ENCODE results near the gene RPL15. TPM values are rescaled to one million over a fixed set of nuclear protein-coding genes. Genes with fewer than 3 reads are reported as not detected.

Gene RPL15
- total RNA-seq, 4 donors from 2014 or later: 2,085 to 2,928 (median 2,309) TPM

- no peak overlapping the region for H3K27ac ChIP-seq
- ATAC-seq: no peak
These were observed 20.4 kb downstream of the RPL15 start for GRCh38 chr3:23937296-23937695.

DNA sequence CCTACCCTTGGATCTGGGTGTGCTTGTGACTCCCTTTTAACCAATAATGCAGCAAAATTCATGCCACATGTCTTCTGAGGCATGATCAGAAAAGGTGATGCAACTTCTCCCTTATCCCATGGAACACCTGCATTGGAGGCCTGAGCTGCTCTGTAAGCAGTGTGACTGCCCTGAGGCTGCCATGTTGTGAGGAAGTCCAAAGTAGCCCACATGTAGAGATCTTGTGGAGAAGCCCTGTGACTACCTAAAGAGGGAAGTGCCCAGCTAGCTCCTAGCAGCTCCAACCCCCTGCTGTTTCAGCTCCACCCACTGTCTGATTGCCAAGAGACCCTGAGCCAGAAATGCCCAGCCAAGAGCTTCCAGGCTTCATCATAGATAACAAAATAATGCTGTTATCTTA lies 21.8 kb downstream of the RPL15 start:
- Histone ChIP-seq H3K9me3 (no peaks in the 10 kb centered on the region), H3K27me3 (no peaks in the 10 kb centered on the region), H3K4me3 (no peak overlapping the region), H3K27ac (no peak overlapping the region), H3K36me3 (no peaks in the 10 kb centered on the region), H3K4me1 (no peaks in the 10 kb centered on the region)
- TF ChIP-seq POLR2A (IDR thresholded peaks at IDR 0.05): no peak
- no peak for TF ChIP-seq POLR2AphosphoS5 (IDR thresholded peaks at IDR 0.05)
- TF ChIP-seq EP300 (IDR thresholded peaks at IDR 0.05): no peak
- TF ChIP-seq CTCF (IDR thresholded peaks at IDR 0.05): no peak
- no peak for ATAC-seq

More at GRCh38 chr3:23937296-23937695, 20.4 kb downstream of the RPL15 start:
- no peaks in the 10 kb centered on the region for H3K27me3 ChIP-seq
- no peaks in the 10 kb centered on the region for H3K36me3 ChIP-seq
- TF ChIP-seq POLR2AphosphoS5 (IDR thresholded peaks at IDR 0.05) (no peak), CTCF (IDR thresholded peaks at IDR 0.05) (no peak)
- H3K4me3 ChIP-seq: no peak overlapping the region
- H3K9me3 ChIP-seq: no peaks in the 10 kb centered on the region
- H3K4me1 ChIP-seq: no peaks in the 10 kb centered on the region
- WGBS, 2 donors (ENCODE audit: low coverage in 1 of 2): 29 to 77% methylated on average over 1 of the region's 1 CpG

DNA sequence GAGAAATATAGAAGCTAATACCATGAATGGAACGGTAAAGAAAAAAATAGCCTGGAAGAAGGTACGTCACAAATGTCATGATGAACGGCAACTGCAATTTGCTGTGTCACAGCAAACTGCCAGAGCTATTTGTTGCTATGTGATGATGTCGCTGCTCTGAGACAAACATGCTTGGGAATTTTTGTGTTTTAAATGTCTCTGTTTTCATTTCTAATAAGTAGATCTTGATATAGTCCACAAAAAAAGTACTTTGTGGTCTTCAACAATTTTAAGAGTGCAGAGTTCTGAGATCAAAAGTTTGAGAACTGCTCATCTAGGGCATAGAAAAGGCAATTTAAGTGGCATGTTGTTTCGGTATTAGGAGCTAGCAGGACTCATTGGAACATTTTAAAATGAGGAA lies 23.8 kb downstream of the RPL15 start:
- 57 to 81% methylated on average over 5 of the region's 5 CpGs for WGBS, 2 donors (ENCODE audit: low coverage in 1 of 2)
- TF ChIP-seq EP300 (IDR thresholded peaks at IDR 0.05) (no peak), POLR2A (IDR thresholded peaks at IDR 0.05) (no peak), CTCF (IDR thresholded peaks at IDR 0.05) (no peak)
- no peak for ATAC-seq
- Histone ChIP-seq H3K4me3 (no peak overlapping the region), H3K27me3 (no peaks in the 10 kb centered on the region), H3K27ac (no peak overlapping the region), H3K9me3 (no peaks in the 10 kb centered on the region), H3K4me1 (peaks cover 0 to 10% (median 0%) of the 10 kb centered on the region in 3 donors), H3K36me3 (no peaks in the 10 kb centered on the region)

GRCh38 chr3:23941440-23941839 lies 24.5 kb downstream of the RPL15 start:
- no peaks in the 10 kb centered on the region for H3K9me3 ChIP-seq
- 79 to 92% methylated on average over 2 to 3 of the region's 4 CpGs for WGBS, 2 donors (ENCODE audit: low coverage in 1 of 2)
- no peaks in the 10 kb centered on the region for H3K36me3 ChIP-seq
- no peak for ATAC-seq
- H3K27ac ChIP-seq: no peak overlapping the region
- peaks cover 0 to 12% (median 0%) of the 10 kb centered on the region in 3 donors for H3K4me1 ChIP-seq
- no peak for TF ChIP-seq EP300 (IDR thresholded peaks at IDR 0.05)
- TF ChIP-seq CTCF (IDR thresholded peaks at IDR 0.05): no peak
- no peak for TF ChIP-seq POLR2A (IDR thresholded peaks at IDR 0.05)
- TF ChIP-seq POLR2AphosphoS5 (IDR thresholded peaks at IDR 0.05): no peak
- H3K4me3 ChIP-seq: no peak overlapping the region
- H3K27me3 ChIP-seq: no peaks in the 10 kb centered on the region

DNA sequence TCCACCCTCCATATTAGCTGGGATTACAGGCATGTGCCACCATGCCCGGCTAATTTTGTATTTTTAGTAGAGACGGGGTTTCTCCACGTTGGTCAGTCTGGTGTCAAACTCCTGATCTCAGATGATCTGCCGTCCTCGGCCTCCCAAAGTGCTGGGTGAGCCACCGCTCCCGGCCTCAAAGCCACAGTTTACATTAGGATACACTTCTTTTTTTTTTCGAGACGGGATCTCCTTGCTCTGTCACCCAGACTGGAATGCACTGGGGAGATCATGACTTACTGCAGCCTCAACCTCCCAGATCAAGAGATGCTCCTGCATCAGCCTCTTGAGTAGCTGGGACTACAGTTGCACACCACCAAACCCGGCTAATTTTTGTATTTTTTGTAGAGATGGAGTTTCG lies 25.6 kb downstream of the RPL15 start:
- WGBS, 2 donors (ENCODE audit: low coverage in 1 of 2): 91 to 94% methylated on average over 4 to 11 of the region's 11 CpGs

More for the DNA sequence above, 25.6 kb downstream of the RPL15 start:
- Histone ChIP-seq H3K4me1 (peaks cover 0 to 23% (median under 1%) of the 10 kb centered on the region in 3 donors), H3K27me3 (no peaks in the 10 kb centered on the region), H3K9me3 (no peaks in the 10 kb centered on the region), H3K36me3 (no peaks in the 10 kb centered on the region), H3K4me3 (no peak overlapping the region), H3K27ac (no peak overlapping the region)
- TF ChIP-seq EP300 (IDR thresholded peaks at IDR 0.05) (no peak), CTCF (IDR thresholded peaks at IDR 0.05) (no peak), POLR2AphosphoS5 (IDR thresholded peaks at IDR 0.05) (no peak), POLR2A (IDR thresholded peaks at IDR 0.05) (no peak)
- ATAC-seq: no peak
